Keratinocyte (primary cell): ENCODE measurements around the gene IRF9. TPM values are rescaled to one million over a fixed set of nuclear protein-coding genes. Genes with fewer than 3 reads are reported as not detected.

Experiments
- DNase-seq: peaks from one replicate; pipeline ENCODE4 v3.0.0-alpha.2; 2011; ENCODE audit warnings: low read depth, missing footprints, low spot score
- FAIRE-seq: peaks from 2 replicates; lab custom pipeline; 2011; peaks lifted over from hg19 to GRCh38; lab: Jason Lieb, UNC
- H2AFZ ChIP-seq: 2 replicates; pipeline ENCODE4 v1.6.0; 2012; ENCODE audit warnings: low read length, control low read depth, inconsistent platforms; ENCODE audit not compliant: control insufficient read depth
- H3K27ac ChIP-seq: 2 replicates; pipeline ENCODE4 v1.5.1; 2011; ENCODE audit warnings: low read length; ENCODE audit not compliant: control insufficient read depth, insufficient read depth
- H3K27me3 ChIP-seq: 3 replicates; pipeline ENCODE4 v1.6.0; 2011; ENCODE audit warnings: low read length; ENCODE audit not compliant: control insufficient read depth, insufficient read depth; ENCODE audit errors: extremely low read depth
- H3K36me3 ChIP-seq, 2 experiments: 2 replicates in 1 of 2; 3 replicates in 1 of 2; pipeline ENCODE4 v1.5.1; 2011; ENCODE audit warnings: low read length in 2 of 2, mild to moderate bottlenecking in 1 of 2; ENCODE audit not compliant: control insufficient read depth in 2 of 2, insufficient read depth in 2 of 2; ENCODE audit errors: extremely low read depth in 1 of 2
- H3K4me1 ChIP-seq: 3 replicates; pipeline ENCODE4 v1.5.1; 2011; ENCODE audit warnings: low read length; ENCODE audit not compliant: control insufficient read depth, insufficient read depth; ENCODE audit errors: extremely low read depth
- H3K4me2 ChIP-seq: 3 replicates; pipeline ENCODE4 v1.6.0; 2011; ENCODE audit warnings: low read depth, low read length; ENCODE audit not compliant: control insufficient read depth, insufficient read depth; ENCODE audit errors: extremely low read depth
- H3K4me3 ChIP-seq, 3 experiments: fragments of 200-600 bp in 1 of 3; sonication (generic) in 1 of 3; 2 replicates in 2 of 3; 3 replicates in 1 of 3; pipeline ENCODE4 v1.5.1; 2011 to 2016; ENCODE audit warnings: low read length in 3 of 3, mild to moderate bottlenecking in 3 of 3, control low read depth in 2 of 3, inconsistent platforms in 1 of 3, low read depth in 1 of 3, mixed read lengths in 1 of 3, mixed run types in 1 of 3, moderate library complexity in 1 of 3; ENCODE audit not compliant: control insufficient read depth in 2 of 3, insufficient read depth in 2 of 3; ENCODE audit errors: extremely low read depth in 1 of 3
- H3K79me2 ChIP-seq: 2 replicates; pipeline ENCODE4 v1.6.0; 2012; ENCODE audit warnings: low read length; ENCODE audit not compliant: control insufficient read depth, insufficient read depth
- H3K9ac ChIP-seq: 3 replicates; pipeline ENCODE4 v1.6.0; 2011; ENCODE audit warnings: low read length; ENCODE audit not compliant: control insufficient read depth, insufficient read depth; ENCODE audit errors: extremely low read depth
- H3K9me1 ChIP-seq: 3 replicates; pipeline ENCODE4 v1.6.0; 2011; ENCODE audit warnings: low read length; ENCODE audit not compliant: control insufficient read depth, insufficient read depth; ENCODE audit errors: extremely low read depth
- H3K9me3 ChIP-seq: 2 replicates; pipeline ENCODE4 v1.5.1; 2012; ENCODE audit warnings: low read depth, low read length; ENCODE audit not compliant: control insufficient read depth
- H4K20me1 ChIP-seq: 3 replicates; pipeline ENCODE4 v1.6.0; 2011; ENCODE audit warnings: low read length; ENCODE audit not compliant: control insufficient read depth, insufficient read depth; ENCODE audit errors: extremely low read depth
- EZH2 ChIP-seq: IDR thresholded peaks from one replicate; pipeline ENCODE4 v1.6.1; 2012; ENCODE audit warnings: inconsistent platforms, mild to moderate bottlenecking, low read length, moderate library complexity
- dilution Hi-C: fragments of 300-500 bp; cut with MboI; formaldehyde crosslinking; loops from one replicate; pipeline ENCODE4 v1.7.0; 2020; ENCODE audit warnings: low sequenced_read_pairs; ENCODE audit not compliant: extremely low pct_ligation_motif_present
- polyA plus RNA-seq, 5 experiments: library from polyadenylated mRNA; depleted of rRNA in 3 of 5; stranded (reverse) in 3 of 5; stranded (forward) in 1 of 5; unstranded in 1 of 5; fragments of >200 nt; gene quantifications; 1 replicate in 1 of 5; 2 replicates in 3 of 5; 3 replicates in 1 of 5; pipeline versions ENCODE4 v1.2.1 to v1.2.3, GENCODE V29; 2011 to 2012; ENCODE audit warnings: missing spikeins in 2 of 5, low read depth in 1 of 5, low replicate concordance in 1 of 5
- TF ChIP-seq, protein P1 (sequence below), 3 experiments: IDR thresholded peaks in 1 of 3; conservative IDR thresholded peaks in 1 of 3; optimal IDR thresholded peaks in 1 of 3; 2 replicates in 2 of 3; 3 replicates in 1 of 3; pipeline versions ENCODE3 to v1.5.1; 2011; ENCODE audit warnings: low read length in 3 of 3, mild to moderate bottlenecking in 3 of 3, moderate library complexity in 2 of 3, control low read depth in 1 of 3, inconsistent platforms in 1 of 3; ENCODE audit not compliant: insufficient read depth in 2 of 3; ENCODE audit errors: extremely low read depth in 1 of 3

IRF9 gene
- polyA plus RNA-seq, 1 donor (not counting 4 experiments of a cell fraction or from before 2014, with no cell fraction given) = 117 TPM

DNA sequence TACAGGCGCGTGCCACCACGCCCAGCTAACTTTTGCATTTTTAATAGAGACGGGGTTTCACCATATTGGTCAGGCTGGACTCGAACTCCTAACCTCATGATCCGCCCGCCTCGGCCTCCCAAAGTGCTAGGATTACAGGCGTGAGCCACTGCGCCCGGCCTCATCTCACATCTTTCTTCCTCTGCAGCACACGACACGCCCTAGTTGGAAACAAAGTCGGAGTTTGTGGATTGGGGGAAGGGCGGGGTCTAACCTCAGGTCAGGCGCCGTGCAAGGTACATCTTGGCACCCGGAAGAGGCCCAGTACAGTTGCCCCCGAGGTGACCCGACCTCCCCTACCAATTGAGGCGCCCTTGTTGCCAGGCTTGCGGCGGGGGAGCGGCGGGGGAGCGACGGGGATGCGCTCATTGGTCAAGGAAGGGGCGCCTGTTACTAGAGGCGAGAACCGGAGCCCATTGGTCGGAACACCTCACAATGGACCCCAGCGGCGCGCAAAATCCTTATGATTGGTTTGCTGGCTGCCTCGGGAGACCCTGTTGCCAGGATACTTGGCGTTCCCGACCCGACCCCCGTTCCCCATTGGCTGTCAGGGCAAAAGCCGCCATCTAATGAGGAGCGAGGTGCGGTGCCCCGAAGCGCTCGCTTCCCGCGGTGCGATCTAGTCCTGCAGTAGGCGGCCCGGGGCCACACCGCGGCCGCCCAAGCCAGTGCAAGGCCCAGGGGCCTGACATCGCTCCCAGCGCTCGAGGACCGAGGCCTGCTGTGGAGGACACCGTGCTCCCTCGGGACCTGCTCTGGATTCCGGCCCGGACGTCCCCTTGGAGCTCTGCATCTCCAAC lies 10.6 kb downstream of the IRF9 start, which contains the start of gene REC8:
TSS of gene REC8 (plus strand) at position 659 of the 839 bp plus-strand sequence. CDS start 473 bp downstream, outside the sequence.
- no peaks in the 10 kb centered on the region for H3K27me3 ChIP-seq
- no peaks in the 10 kb centered on the region for H4K20me1 ChIP-seq
- H3K4me3 ChIP-seq = no peak within 1 kb of the TSS
- no peak within 1 kb of the TSS for H3K4me2 ChIP-seq
- no peaks in the 10 kb centered on the region for H3K9me3 ChIP-seq
- no peaks in the 10 kb centered on the region for H3K4me1 ChIP-seq
- no peak within 1 kb of the TSS for H3K9ac ChIP-seq
- FAIRE-seq (no peak), DNase-seq (no peak)
- TF ChIP-seq, protein P1, sequence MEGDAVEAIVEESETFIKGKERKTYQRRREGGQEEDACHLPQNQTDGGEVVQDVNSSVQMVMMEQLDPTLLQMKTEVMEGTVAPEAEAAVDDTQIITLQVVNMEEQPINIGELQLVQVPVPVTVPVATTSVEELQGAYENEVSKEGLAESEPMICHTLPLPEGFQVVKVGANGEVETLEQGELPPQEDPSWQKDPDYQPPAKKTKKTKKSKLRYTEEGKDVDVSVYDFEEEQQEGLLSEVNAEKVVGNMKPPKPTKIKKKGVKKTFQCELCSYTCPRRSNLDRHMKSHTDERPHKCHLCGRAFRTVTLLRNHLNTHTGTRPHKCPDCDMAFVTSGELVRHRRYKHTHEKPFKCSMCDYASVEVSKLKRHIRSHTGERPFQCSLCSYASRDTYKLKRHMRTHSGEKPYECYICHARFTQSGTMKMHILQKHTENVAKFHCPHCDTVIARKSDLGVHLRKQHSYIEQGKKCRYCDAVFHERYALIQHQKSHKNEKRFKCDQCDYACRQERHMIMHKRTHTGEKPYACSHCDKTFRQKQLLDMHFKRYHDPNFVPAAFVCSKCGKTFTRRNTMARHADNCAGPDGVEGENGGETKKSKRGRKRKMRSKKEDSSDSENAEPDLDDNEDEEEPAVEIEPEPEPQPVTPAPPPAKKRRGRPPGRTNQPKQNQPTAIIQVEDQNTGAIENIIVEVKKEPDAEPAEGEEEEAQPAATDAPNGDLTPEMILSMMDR (optimal IDR thresholded peaks at IDR 0.05 in 1 of 3, IDR thresholded peaks at IDR 0.05 in 1 of 3, conservative IDR thresholded peaks at IDR 0.05 in 1 of 3; ENCODE audit: extremely low read depth in 1 of 3, insufficient read depth in 2 of 3, low read length in 3 of 3) = no peak
- no peak for TF ChIP-seq EZH2
- peaks cover 9 to 31% of the 10 kb centered on the region in 2 experiments for H3K36me3 ChIP-seq
- no peak within 1 kb of the TSS for H3K27ac ChIP-seq
- H3K9me1 ChIP-seq = no peaks in the 10 kb centered on the region
- H3K79me2 ChIP-seq = no peaks in the 10 kb centered on the region
- H2AFZ ChIP-seq = no peak within 1 kb of the TSS
- dilution Hi-C loops = no loop called here

DNA sequence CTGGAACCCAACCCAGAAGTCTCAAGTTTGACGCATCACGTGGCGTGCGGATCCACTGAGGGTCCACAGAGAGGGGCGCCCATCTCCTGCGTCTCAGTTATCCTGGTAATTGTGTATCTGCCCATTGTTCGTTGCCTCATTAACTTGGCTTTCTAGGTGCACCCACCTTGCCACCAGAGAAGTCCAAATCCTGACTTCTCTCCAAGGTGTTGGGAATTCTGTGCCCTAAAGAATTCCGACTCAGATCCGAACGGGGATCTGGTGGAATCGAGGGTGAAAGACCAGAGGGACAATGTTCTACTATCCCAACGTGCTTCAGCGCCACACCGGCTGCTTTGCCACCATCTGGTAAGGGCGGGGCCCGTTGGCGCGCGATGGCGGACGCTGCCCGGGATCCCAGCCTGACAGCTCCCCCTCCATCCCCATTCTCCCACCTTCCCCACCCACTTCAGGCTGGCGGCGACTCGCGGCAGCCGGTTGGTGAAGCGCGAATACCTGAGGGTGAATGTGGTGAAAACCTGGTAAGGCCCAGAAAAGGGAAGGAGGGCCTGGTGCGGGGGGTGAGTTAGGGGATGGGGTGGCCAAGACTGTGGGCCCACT lies 11.3 kb downstream of the IRF9 start:
- H3K9ac ChIP-seq = no peak overlapping the region
- no peaks in the 10 kb centered on the region for H3K79me2 ChIP-seq
- no peak overlapping the region for H3K4me3 ChIP-seq
- peaks cover 9 to 34% of the 10 kb centered on the region in 2 experiments for H3K36me3 ChIP-seq
- H3K4me2 ChIP-seq = no peak overlapping the region
- no peaks in the 10 kb centered on the region for H3K9me3 ChIP-seq
- DNase-seq (no peak), FAIRE-seq (no peak)
- no peaks in the 10 kb centered on the region for H3K9me1 ChIP-seq
- H2AFZ ChIP-seq = no peak overlapping the region
- H3K27ac ChIP-seq = no peak overlapping the region
- dilution Hi-C loops = no loop called here
- no peaks in the 10 kb centered on the region for H3K27me3 ChIP-seq
- no peaks in the 10 kb centered on the region for H4K20me1 ChIP-seq
- TF ChIP-seq, protein P1 (optimal IDR thresholded peaks at IDR 0.05 in 1 of 3, IDR thresholded peaks at IDR 0.05 in 1 of 3, conservative IDR thresholded peaks at IDR 0.05 in 1 of 3; ENCODE audit: extremely low read depth in 1 of 3, insufficient read depth in 2 of 3, low read length in 3 of 3) = no peak
- no peak for TF ChIP-seq EZH2
- H3K4me1 ChIP-seq = no peaks in the 10 kb centered on the region
